AG08396 (cell line): ENCODE data around the gene CPNE1.

ENCODE experiments used
- DNase-seq: peaks from one replicate; pipeline ENCODE4 v3.0.0; 2012; ENCODE audit warnings: low spot score, mixed read lengths

Gene CPNE1

DNA sequence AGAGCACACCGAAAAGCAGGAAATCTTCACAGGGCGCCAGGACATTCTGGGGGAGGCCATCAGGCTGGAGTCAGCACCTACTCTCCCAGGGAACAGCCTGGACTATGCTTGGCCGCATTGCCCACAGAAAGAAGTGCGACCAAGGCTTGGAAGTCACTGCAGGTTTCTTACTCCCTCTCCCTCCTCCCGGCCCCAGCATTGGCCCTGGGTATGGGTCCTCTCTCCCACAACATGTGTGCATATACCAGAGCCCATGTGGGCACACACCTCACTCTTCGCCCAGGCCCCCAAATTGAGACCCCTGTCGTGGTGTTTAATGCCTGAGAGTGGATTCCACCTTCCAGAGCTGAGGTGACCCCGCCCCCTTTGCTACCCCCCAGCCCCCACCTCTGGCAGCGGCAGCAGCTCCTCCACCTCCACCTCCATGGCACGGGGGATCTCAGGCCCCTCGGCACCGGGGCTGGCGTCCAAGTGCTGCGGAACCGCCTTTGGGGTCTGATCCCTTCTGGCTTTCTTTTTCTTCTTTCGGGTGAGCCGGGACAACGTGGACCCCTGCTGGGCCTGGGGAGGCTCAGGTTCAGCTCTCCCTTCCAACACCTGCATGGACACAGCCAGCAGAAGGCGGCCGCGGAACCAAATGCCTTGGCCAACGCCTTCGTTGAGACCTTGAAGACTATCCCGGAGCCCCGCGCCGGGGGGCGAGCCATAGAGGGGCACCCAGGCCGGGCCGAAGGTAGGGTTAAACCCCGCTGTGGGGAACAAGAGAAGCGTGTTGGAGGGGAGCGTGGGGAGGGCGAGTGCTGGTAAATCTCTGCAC lies 64.3 kb downstream of the CPNE1 start:
- no peak for DNase-seq

- DNase-seq, result no peak
These were observed 65.0 kb downstream of the CPNE1 start for GRCh38 chr20:35599776-35600120.

DNA sequence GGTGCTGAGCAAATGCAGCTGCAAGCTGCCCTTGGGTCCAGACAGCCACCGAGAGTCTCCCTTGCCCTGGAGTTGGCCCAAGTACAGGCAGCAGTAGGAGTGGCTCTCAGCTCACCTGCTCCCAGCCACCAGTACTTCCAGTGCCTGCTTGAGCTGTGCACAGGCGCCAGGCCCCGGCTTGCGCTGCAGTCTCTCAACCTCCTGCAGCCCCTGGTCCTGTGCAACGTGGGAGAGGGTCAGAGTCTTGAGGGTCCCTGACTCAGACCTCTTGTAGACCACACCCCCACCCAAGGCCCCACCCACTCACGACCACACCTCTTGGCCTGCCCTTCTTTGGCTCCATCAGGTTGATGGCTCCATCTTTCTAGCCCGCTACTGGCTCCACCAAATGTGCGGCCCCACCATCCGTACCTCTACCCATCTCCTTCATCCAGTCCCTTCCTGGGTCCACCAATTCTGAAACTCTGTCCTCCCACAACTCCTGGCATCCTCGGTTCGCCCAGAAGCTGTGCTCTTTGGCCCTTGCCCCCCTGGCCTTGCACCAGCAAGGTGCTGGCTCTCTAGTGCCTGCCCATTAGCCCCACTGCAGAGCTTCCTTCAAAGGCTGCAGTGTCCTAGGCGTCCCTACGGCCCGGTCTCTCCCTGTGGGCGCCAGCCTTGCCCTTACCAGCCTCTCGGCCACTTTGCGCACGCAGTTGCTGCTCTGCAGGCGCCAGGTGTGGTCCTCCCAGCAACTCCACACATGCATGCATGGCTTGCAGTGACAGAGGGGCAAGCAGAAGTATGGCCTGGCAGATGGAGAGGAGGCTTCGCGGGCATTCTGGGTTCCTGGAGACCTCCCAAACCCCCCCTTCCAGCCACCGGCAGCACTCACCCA lies 65.6 kb downstream of the CPNE1 start:
- DNase-seq, result no peak

DNA sequence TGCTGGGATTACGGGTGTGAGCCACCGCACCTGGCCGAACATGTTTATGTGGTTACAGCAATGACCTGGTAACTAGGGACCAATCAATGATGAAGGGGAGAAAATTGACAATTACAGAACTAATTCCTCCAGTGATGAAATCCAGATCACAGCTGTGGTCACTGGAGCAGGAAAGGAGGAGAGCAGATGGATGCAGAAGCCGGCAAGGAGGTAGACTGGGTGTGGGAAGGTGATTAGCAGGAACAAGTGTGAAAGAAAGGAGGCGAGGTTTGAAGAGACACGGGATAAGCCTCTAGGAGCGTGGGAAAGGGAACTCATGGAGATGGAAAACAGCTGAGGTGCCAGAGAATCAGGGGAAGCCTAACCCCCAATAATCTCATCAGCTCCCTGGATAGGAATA lies 66.2 kb downstream of the CPNE1 start:
- no peak for DNase-seq

DNA sequence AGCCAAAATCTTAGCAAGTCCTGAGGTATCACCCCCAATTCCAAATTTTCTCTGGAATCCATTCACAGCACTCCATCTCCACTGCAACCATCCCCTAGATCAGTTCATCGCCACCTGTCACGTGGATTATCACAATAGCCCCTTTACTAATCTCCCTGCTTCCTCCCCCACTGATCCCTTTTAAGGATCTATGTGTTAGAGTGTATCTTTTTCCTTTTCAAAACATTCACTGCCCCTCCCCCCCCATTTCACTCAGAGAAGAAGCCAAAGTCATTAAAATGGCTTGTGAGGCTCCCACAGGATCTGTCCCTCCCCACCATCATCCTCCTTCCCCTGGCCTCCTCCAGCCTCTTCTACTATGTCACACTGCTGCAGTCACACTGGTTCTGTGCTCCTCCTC lies 67.5 kb downstream of the CPNE1 start:
- DNase-seq, result no peak

DNA sequence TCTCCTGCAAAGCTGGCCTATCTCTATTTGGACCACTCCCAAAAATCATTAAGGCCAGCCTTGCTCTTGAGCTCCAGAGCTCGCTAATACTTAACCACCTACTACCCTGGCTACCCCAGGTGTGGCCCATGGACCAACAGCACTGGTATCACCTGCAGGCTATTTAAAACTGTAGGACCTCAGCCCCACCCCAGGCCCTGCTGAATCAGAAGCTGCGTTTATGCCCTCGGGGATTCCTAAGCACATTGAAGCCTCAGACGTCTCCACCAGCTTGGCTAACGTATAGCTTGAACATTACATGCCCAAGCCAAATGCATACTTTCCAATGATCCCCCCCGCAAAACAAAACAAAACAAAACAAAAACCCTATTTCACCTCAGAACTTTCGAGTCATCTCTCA lies 68.8 kb downstream of the CPNE1 start:
- no peak for DNase-seq

DNA sequence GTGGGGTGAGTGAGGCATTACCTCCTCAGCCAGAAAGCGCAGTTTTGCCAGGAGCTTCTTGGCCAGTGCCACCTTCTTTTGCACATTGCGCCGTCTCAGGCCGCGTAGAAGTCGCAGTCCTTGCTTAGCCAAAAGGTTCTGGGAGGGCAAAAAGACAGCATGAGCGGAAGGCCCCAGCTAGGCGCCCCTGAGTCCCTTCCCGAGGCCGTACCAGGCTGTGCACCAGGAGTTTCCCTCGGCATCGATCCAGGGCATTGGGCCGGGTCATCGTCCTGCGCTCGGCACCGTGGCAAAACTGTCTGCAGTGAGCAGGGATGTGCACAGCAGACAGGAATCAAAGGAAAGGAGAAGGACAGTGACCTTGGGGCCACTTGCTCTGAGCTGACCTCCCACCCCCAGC lies 69.2 kb downstream of the CPNE1 start:
- no peak for DNase-seq

DNA sequence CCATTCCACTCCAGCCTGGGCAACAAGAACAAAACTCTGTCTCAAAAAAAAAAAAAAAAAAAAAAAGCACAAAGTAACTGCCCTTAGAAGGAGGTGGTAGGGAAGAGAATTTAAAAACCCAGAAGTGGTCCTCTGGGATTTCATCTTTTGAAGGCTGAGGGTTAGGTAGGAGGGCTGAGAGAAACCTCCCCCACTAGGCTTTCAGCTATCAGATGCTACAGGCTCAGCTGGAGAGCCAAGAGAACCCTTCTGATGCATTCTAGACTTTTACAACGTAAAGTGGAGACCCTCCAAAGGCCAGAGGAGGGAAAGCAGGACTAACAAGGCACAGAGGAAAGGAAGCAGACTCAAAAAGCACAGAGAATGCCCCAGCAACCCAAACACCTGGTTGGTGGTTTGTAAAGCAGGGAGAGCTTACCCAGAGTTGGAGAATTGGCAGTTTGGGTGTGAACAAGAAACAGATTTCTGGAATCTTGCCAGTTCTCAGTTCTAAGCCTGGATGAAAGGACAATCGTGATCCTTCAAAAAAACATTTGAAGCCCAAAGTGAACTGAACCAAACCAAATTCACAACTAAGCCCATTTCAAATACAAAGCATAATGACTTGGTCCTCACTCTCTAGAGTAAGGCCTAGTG lies 72.2 kb downstream of the CPNE1 start:
- no peak for DNase-seq

- DNase-seq, result no peak
These were observed 76.3 kb downstream of the CPNE1 start for GRCh38 chr20:35588397-35588796.

DNA sequence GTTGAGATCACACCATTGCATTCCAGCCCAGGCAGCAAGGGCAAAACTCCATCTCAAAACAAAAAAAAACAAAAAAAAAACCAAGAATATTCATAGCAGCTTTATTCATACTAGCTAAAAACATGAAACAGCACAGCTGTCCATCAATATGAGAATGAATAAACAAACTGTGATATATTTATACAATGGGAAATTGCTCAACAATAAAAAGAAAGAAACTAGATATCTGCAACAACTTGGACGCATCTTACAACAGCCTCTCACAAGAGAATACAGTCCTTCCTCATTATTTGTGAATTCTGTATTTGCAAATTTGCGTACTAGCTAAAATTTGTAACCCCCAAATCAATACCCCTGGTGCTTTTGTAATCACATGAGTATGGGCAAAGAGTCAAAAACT lies 77.3 kb downstream of the CPNE1 start:
- DNase-seq, result no peak

DNA sequence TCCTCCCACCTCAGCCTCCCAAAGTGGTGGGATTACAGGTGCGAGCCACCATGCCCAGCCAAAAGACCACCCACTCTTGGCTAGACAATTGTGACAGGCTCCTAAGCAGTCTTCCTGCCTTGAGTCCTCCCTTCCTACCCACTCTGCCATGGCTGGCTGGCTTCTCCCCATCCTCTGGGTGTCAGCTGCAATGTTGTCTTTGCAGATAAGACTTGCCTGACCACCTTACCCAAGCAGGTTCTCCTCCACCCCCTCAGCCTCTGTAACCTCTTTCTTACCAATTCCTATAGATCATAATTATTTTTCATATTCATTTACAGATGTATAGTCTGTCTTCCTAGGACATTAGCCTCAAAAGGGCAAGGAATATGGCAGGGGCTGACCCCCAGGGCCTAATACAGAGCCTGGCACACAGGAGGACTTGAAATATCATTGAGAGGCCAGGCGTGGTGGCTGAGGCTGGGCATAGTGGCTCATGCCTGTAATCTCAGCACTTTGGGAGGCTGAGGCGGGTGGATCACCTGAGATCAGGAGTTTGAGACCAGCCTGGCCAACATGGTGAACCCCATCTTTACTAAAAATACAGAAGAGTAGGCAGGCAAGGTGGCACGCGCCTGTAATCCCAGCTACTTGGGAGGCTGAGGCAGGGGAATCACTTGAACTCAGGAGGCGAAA lies 77.8 kb downstream of the CPNE1 start:
- no peak for DNase-seq

GRCh38 chr20:35583636-35584560 lies 80.8 kb downstream of the CPNE1 start:
- no peak for DNase-seq

DNA sequence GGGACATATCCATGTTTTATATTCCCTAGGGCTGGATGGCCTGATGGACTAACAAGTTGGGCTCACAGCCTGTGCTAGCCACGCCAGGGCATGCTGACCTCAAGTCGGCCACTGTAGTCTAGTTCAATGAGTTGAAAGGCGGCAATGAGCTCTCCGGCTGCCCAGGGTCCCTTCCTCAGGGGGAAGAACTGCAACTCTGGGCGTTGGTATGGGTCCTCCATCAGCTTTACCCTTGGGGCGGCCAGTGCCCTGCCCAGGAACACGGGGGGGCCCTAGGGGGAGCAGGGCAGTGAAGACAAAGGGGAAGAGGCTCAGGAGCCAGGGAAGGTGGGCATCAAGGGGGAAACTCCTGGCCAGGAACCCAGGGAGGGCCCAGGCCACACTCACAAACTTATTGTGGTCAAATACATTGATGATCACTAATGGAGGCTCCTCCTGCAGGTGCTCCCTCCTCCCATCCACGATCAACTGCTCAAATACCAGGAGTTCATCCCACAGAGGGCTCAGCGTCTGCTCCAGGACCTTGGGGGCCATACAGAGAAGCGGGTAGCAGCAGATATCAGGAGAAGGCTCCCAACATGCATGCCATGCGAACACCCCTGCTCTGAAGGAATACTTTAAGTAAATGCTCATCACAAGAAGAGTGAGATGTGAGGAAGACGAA lies 81.8 kb downstream of the CPNE1 start:
- no peak for DNase-seq

DNA sequence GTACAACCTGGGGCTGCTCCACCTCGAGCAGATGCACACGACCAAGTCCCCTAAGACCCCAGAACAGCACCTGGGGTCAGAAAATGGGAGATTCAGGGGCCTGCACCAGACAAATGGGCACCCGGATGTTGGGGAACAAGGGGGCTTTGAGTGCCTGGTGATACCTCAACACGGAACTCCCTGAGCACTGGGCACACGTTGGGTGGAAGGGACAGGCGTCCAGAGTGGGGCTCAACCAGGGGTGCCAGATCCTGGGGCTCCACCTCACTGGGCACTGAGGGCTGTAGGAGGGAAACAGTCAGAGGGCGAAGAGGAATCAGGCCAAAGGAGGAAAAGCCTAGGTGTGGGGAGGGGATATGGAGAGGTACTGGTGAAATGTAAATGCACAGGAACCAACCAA lies 82.6 kb downstream of the CPNE1 start:
- DNase-seq, result no peak

DNA sequence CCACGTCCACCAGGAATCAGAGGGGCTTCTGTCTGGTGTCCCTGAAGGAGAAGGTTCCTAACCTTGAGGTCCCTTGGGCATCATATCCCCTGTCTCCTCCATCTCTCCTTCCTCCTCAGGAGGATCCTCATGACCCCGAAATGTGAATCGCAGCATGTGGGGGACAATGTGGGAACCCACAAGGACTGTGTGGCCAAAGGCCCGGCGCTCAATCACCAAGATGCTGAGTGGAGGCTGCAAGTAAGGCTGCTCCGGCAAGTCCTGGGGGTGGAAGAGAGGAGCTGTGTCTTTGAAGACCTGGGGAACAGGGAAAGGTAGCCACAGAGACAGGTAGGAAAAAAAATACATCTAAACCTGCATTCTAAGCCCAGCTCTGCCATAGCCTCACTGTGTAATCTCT lies 85.5 kb downstream of the CPNE1 start:
- DNase-seq, result no peak

DNA sequence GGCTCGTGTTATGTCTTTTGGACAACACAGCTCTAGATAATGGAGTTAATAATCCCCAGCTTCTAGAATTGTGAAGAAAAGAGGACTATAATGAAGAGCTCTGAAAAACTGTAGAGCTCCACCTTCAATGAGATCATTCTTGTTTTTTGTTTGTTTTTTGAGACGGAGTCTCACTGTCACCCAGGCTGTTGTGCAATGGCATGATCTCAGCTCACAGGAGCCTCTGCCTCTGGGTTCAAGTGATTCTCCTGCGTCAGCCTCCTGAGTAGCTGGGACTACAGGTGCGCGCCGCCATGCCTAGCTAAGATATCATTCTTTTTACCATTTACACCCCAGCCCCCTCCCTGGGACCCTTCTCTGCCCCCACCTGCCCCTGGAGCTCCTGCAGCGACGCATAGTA lies 86.2 kb downstream of the CPNE1 start:
- no peak for DNase-seq

- DNase-seq, result no peak
These were observed 87.9 kb downstream of the CPNE1 start for GRCh38 chr20:35576816-35577215.
